ENCODE measurements around the gene ZC3H7A.

Gene ZC3H7A

GRCh38 chr16:11715246-11715947 is 81.7 kb downstream of the ZC3H7A start:
- Histone ChIP-seq H3K9ac (no peak overlapping the region), H3K36me3 (ENCODE audit: control insufficient read depth, insufficient read depth, low read length) (no peaks in the 10 kb centered on the region)

GRCh38 chr16:11712122-11712521 is 84.9 kb downstream of the ZC3H7A start:
- no peaks in the 10 kb centered on the region for H3K9me3 ChIP-seq (ENCODE audit: control insufficient read depth, low read length)
- H3K79me2 ChIP-seq: peaks cover 8% of the 10 kb centered on the region
- H3K27ac ChIP-seq: no peak overlapping the region
- H3K36me3 ChIP-seq (ENCODE audit: control insufficient read depth, insufficient read depth, low read length): no peaks in the 10 kb centered on the region
- no peak for TF ChIP-seq CTCF (IDR thresholded peaks at IDR 0.05)
- H3K4me3 ChIP-seq (ENCODE audit: low read depth, low read length): no peak overlapping the region
- H3K4me2 ChIP-seq (ENCODE audit: low read length): no peak overlapping the region
- H3K27me3 ChIP-seq (ENCODE audit: control insufficient read depth, insufficient read depth, low read length): no peaks in the 10 kb centered on the region
- H3K4me1 ChIP-seq: no peaks in the 10 kb centered on the region
- no peak overlapping the region for H2AFZ ChIP-seq
- H3K9ac ChIP-seq: no peak overlapping the region

More at GRCh38 chr16:11715246-11715947, 81.7 kb downstream of the ZC3H7A start:
- Histone ChIP-seq H3K4me3 (ENCODE audit: low read depth, low read length) (no peak overlapping the region), H3K79me2 (peaks cover 8% of the 10 kb centered on the region), H3K9me3 (ENCODE audit: control insufficient read depth, low read length) (no peaks in the 10 kb centered on the region), H3K27me3 (ENCODE audit: control insufficient read depth, insufficient read depth, low read length) (no peaks in the 10 kb centered on the region), H3K4me2 (ENCODE audit: low read length) (no peak overlapping the region), H3K27ac (no peak overlapping the region), H2AFZ (no peak overlapping the region), H3K4me1 (no peaks in the 10 kb centered on the region)
- no peak for TF ChIP-seq CTCF (IDR thresholded peaks at IDR 0.05)

- Histone ChIP-seq H3K9me3 (ENCODE audit: control insufficient read depth, low read length) (no peaks in the 10 kb centered on the region), H2AFZ (no peak overlapping the region), H3K27me3 (ENCODE audit: control insufficient read depth, insufficient read depth, low read length) (no peaks in the 10 kb centered on the region), H3K4me2 (ENCODE audit: low read length) (no peak overlapping the region), H3K36me3 (ENCODE audit: control insufficient read depth, insufficient read depth, low read length) (no peaks in the 10 kb centered on the region), H3K27ac (no peak overlapping the region), H3K9ac (no peak overlapping the region), H3K4me3 (ENCODE audit: low read depth, low read length) (no peak overlapping the region), H3K79me2 (peaks cover 10% of the 10 kb centered on the region), H3K4me1 (no peaks in the 10 kb centered on the region)
- TF ChIP-seq CTCF (IDR thresholded peaks at IDR 0.05): no peak
Observed at GRCh38 chr16:11711662-11712061, 85.4 kb downstream of the ZC3H7A start.

- no peaks in the 10 kb centered on the region for H3K36me3 ChIP-seq (ENCODE audit: control insufficient read depth, insufficient read depth, low read length)
- H3K9ac ChIP-seq: no peak overlapping the region
- H3K4me3 ChIP-seq (ENCODE audit: low read depth, low read length): no peak overlapping the region
- H3K79me2 ChIP-seq: peaks cover 12% of the 10 kb centered on the region
- H3K9me3 ChIP-seq (ENCODE audit: control insufficient read depth, low read length): no peaks in the 10 kb centered on the region
- no peak overlapping the region for H3K27ac ChIP-seq
- H3K4me2 ChIP-seq (ENCODE audit: low read length): no peak overlapping the region
- no peak for TF ChIP-seq CTCF (IDR thresholded peaks at IDR 0.05)
- H3K27me3 ChIP-seq (ENCODE audit: control insufficient read depth, insufficient read depth, low read length): no peaks in the 10 kb centered on the region
- H2AFZ ChIP-seq: no peak overlapping the region
- H3K4me1 ChIP-seq: peaks cover 5% of the 10 kb centered on the region
Observed at GRCh38 chr16:11708421-11708820, 88.6 kb downstream of the ZC3H7A start.

- no peaks in the 10 kb centered on the region for H3K27me3 ChIP-seq (ENCODE audit: control insufficient read depth, insufficient read depth, low read length)
- H3K27ac ChIP-seq: no peak overlapping the region
- no peak overlapping the region for H2AFZ ChIP-seq
- H3K4me3 ChIP-seq (ENCODE audit: low read depth, low read length): no peak overlapping the region
- peaks cover 5% of the 10 kb centered on the region for H3K4me1 ChIP-seq
- H3K79me2 ChIP-seq: peaks cover 16% of the 10 kb centered on the region
- H3K4me2 ChIP-seq (ENCODE audit: low read length): no peak overlapping the region
- TF ChIP-seq CTCF (IDR thresholded peaks at IDR 0.05): no peak
- H3K36me3 ChIP-seq (ENCODE audit: control insufficient read depth, insufficient read depth, low read length): no peaks in the 10 kb centered on the region
- no peaks in the 10 kb centered on the region for H3K9me3 ChIP-seq (ENCODE audit: control insufficient read depth, low read length)
- H3K9ac ChIP-seq: no peak overlapping the region
Observed at GRCh38 chr16:11707679-11708197, 89.3 kb downstream of the ZC3H7A start.
